ENCODE measurements around the gene LGALS13.

- TF ChIP-seq CTCF (IDR thresholded peaks at IDR 0.05; ENCODE audit: poor library complexity) (no peak), EZH2phosphoT487 (IDR thresholded peaks at IDR 0.05; ENCODE audit: low read depth, severe bottlenecking, unreplicated experiment) (no peak), EZH2 (IDR thresholded peaks at IDR 0.05; ENCODE audit: borderline replicate concordance) (no peak)
Measured at GRCh38 chr19:39631178-39631577, 28.9 kb downstream of the LGALS13 start.
